GM18858 (cell line): ENCODE measurements around the gene DUSP12.
A peak's percentile ranks its signal among the peaks of the same experiment; 100 is the strongest.
"Not testable (repeated sequence)": the region's sequence is repeated elsewhere in the genome, so short reads cannot be mapped to it uniquely, and the experiment has no call there.

Experiments
- ATAC-seq: cut with Tn5 transposase; IDR thresholded peaks from one replicate; pipeline ENCODE4 v1.9.1; 2021; ENCODE audit not compliant: unreplicated experiment

The DUSP12 gene

GRCh38 chr1:161768986-161769672 is 19.5 kb downstream of the DUSP12 start:
- ATAC-seq, result no peak

GRCh38 chr1:161769673-161770045 is 20.1 kb downstream of the DUSP12 start:
- ATAC-seq, result not testable (repeated sequence)

- no peak for ATAC-seq
Observed at GRCh38 chr1:161770250-161770649, 20.7 kb downstream of the DUSP12 start.

GRCh38 chr1:161771161-161771560 is 21.6 kb downstream of the DUSP12 start:
- ATAC-seq, result no peak

GRCh38 chr1:161771973-161772372 is 22.4 kb downstream of the DUSP12 start:
- no peak for ATAC-seq

- ATAC-seq, result no peak
Observed at GRCh38 chr1:161772397-161772796, 22.8 kb downstream of the DUSP12 start.

GRCh38 chr1:161773791-161774190 is 24.2 kb downstream of the DUSP12 start:
- ATAC-seq, result no peak

GRCh38 chr1:161777261-161777660 is 27.7 kb downstream of the DUSP12 start:
- ATAC-seq, result no peak

- no peak for ATAC-seq
Observed at GRCh38 chr1:161778522-161778921, 28.9 kb downstream of the DUSP12 start.

- no peak for ATAC-seq
Observed at GRCh38 chr1:161779393-161779792, 29.8 kb downstream of the DUSP12 start.

- peak; percentile 46 for ATAC-seq
Observed at GRCh38 chr1:161781995-161782394, 32.4 kb downstream of the DUSP12 start.

- no peak for ATAC-seq
Observed at GRCh38 chr1:161782886-161783285, 33.3 kb downstream of the DUSP12 start.

- ATAC-seq, result no peak
Observed at GRCh38 chr1:161784968-161785367, 35.4 kb downstream of the DUSP12 start.

GRCh38 chr1:161787355-161787754 is 37.8 kb downstream of the DUSP12 start:
- ATAC-seq, result no peak

- ATAC-seq, result no peak
Observed at GRCh38 chr1:161790587-161791317, 41.2 kb downstream of the DUSP12 start.

- no peak for ATAC-seq
Observed at GRCh38 chr1:161791904-161792655, 42.5 kb downstream of the DUSP12 start.

- peak; percentile 76 for ATAC-seq
Observed at GRCh38 chr1:161792740-161793139, 43.2 kb downstream of the DUSP12 start.

GRCh38 chr1:161799792-161800191 is 50.2 kb downstream of the DUSP12 start:
- ATAC-seq, result no peak

GRCh38 chr1:161801955-161802354 is 52.4 kb downstream of the DUSP12 start:
- no peak for ATAC-seq

GRCh38 chr1:161803181-161803580 is 53.6 kb downstream of the DUSP12 start:
- no peak for ATAC-seq

- ATAC-seq, result no peak
Observed at GRCh38 chr1:161805399-161806197, 56.0 kb downstream of the DUSP12 start.
